ENCODE results near the gene KMT5C.

GRCh38 chr19:55324662-55325061 is 15.0 kb upstream of the KMT5C start:
- TF ChIP-seq YY1 (IDR thresholded peaks at IDR 0.05; ENCODE audit: insufficient read depth, insufficient read length) (no peak), SUZ12 (IDR thresholded peaks at IDR 0.05; ENCODE audit: extremely low read depth, insufficient read depth, insufficient read length) (no peak), ZNF274 (IDR thresholded peaks at IDR 0.05; ENCODE audit: low read depth, low read length) (no peak)

All from NT2/D1 (cell line).